ENCODE measurements around the gene TOM1. TPM values are rescaled to one million over a fixed set of nuclear protein-coding genes. Genes with fewer than 3 reads are reported as not detected.
A peak's percentile ranks its signal among the peaks of the same experiment; 100 is the strongest.
"Not testable (repeated sequence)": the region's sequence is repeated elsewhere in the genome, so short reads cannot be mapped to it uniquely, and the experiment has no call there.

Gene TOM1
- polyA plus RNA-seq, 12 donors = 23.7 to 43.3 (median 28.9) TPM; not detected in 1

DNA sequence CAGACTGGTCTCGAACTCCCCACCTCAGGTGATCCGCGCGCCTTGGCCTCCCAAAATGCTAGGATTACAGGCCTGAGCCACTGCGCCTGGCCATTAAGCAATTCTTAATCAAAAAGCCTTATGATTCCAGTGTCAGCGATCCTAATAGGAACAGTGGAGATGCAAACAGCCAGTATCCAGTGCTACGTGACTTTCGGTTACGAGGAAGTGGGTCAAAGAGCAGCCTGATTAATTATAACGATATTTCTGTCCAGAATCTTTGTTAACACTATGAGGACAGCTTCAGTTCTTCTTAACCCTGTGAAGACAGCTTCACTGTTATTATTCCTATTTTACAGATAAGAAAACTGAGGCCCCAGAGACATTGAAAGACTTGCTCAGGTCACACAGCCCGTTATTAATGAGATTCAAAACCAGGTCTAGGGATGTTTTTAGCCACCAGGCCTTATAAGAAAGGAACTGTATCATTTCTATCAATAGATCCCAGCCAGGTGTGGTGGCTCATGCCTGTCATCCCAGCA, 63.9 kb downstream of the TOM1 start:
- no peak for DNase-seq

DNA sequence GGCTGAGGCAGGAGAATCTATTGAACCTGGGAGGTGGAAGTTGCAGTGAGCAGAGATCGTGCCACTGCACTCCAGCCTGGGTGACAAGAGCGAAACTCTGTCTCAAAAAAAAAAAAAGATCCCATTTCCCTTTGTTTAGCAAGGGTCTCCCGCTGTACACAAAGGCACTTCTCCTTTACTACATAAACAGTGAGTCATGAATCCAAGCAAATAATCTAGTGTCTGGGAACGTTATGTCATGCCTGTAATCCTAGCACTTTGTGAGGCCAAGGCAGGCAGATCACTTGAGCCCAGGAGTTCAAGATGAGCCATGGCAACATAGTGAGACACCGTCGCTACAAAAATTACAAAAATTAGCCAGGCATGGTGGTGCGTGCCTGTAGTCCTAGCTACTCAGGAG, 64.5 kb downstream of the TOM1 start:
- not testable (repeated sequence) for DNase-seq

DNA sequence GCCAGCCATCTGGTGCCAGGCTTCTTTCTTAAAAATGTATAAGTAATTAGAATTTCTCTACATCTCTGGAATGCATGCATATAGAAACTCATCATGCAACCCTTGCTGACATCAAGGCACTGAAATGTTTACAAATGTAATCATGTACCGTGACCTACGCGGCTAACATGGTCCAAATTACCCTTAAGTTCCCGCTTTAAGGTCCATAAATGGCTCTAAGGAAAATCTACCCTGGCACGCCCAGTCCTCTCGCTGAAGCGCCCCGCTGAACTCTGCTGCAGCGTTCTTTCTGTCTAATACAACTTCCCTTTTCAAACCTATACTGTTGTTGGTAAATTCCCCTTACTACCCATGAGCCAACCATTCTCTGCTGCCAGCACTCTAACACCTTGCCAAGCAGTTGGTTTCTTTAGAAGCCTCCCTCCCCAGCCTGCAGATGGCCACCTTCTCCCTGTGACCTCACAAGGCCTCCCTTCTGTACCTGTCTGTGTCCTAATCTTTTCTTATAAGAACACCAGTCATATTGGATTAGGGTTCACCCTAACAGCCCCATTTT, 67.7 kb downstream of the TOM1 start:
- DNase-seq = no peak

DNA sequence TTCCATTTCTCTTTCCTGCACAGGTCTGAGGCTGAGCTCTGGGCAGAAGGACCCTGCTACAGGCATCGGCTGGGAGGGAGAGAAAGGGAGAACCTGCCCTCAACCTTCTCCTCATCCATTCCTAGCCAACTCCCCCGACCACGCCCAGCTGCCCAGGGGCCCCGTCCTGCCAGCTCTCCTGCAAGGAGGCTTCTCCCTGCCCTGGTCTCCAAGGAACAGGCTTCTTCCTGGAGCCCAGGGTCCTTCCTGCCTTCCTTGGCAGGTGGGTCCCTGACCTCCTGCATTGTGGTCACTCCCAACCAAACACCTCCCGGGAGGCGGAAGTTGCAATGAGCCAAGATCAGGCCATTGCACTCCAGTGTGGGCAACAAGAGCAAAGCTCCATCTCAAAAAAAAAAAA, 68.7 kb downstream of the TOM1 start:
- no peak for DNase-seq

DNA sequence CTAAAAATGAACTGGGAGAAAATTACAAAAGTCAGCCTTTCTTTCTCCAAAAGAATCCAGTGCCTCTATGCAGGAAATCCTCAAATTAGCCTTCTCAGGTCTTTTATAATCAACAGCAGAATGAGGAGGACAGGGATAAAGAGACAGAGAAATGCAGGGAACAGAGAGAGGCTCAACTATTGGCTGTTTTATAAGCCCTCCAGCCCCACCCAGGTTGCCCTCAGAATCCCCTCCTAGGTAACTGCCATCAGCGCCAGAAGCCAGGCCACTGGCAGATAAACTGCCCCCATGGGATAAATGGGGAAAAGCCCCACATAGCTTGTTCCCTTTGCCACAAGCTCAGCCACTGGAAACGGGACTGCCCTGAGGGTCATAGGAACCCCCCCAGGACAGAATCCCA, 70.3 kb downstream of the TOM1 start:
- no peak for DNase-seq

DNA sequence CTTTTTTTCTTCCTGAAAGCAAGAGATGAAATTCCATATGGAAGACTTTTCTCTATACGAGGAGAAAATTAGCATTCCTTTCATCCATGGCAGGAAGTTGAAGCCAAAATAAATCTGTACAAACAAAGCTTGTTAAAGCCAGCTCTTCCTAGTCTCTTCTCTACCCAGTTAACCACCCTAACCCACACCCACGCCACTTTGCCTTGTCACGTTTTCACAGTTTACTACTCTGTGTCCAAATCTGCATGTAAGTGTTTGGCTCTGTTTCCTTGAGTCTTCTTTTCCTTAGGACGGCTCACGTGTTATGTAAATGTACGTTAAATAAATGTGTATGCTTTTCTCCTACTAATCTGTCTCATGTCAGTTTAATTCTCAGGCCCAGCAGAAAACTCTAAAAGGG, 74.1 kb downstream of the TOM1 start:
- DNase-seq = no peak

DNA sequence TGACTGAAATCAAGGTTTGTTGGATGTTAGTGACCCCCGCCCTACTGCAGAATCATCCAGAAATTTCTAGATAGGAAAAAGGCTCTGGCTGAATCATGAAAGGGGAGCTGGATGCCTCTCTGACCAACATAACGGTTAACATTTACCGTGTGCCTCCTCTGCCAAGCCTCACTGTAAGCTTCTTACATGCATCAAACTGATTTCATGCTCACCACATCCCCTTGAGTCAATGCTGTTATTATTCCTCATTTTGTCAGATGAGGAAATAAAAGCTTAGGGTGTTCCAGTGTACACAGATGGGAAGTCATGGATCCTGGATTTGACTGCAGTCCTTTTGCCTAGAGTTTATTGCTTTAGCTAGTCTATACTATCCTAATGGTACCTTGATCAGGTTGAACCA, 75.3 kb downstream of the TOM1 start:
- no peak for DNase-seq

DNA sequence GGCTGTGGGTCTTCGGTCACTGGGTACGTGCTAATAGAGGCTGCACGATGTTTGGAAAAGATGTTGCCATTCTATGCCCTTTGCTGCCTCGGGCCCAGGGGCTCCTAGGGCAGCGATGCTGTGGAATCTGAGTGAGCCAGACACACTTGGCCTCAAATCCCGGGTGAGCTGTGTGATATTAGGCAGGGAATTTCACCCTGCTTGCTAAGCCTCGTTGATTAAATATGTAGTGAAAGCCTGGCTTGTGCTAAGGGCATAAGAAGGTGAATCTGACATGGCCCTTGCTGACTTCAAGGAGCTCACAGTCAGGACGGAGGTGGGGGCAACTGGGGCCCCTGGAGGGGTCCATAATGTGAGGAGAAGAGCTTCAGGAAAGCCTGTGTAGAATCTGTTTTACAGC, 75.8 kb downstream of the TOM1 start:
- no peak for DNase-seq

DNA sequence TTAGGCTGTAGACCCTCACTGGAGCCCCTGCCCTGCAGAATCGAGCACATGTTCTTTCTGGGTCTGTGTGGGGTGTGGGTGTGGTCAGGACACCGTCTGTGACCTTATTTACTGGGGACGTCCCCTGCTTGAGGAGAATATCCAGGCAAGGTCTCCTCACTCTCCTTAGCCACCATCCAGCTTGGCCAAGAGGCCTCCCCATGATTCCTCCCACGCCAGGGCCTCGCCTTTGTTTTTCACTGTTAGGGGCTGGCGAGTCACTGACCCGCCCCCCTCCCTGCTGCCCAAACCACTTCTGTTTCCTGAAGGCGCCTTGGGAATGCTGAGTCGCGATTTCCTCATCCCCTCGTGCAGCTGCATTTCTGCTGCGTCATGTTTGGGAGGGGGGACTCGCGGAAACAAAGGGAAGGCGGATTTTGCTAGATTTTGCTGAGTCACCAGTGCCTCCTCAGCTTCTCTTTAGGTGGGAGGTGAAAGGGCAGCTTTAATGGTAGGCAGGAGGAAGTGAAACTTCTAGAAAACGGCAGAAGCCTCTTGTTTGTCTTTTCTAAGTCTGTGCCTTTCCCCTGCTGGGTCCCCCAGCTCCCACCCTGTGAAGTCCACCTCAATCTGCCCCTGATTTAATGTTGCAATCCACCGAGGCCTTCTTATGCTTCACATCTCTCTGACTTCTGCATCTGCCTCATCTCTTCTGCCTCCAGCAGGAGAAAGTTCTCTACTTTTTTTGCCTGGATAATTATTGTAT, 77.2 kb downstream of the TOM1 start:
- peak; percentile 95 for DNase-seq

DNA sequence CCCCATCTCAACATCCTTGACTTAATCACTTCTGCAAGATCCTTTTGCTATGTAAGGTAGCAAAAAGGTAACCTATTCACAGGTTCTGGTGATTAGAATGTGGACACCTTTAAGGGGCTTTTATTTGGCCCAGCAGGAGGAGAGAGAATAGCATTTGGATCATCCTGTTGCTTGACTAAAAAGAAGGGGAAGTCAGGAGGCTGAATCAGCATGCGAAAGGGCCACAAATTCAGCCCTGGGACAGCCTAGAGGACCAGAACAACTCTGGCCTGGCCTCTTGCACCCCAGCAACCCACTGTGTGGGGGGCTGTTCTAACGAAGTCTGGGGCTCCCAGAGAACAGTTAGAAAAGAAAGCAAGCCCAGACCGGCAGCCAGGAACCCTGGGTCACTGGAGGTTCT, 78.0 kb downstream of the TOM1 start:
- DNase-seq = no peak

DNA sequence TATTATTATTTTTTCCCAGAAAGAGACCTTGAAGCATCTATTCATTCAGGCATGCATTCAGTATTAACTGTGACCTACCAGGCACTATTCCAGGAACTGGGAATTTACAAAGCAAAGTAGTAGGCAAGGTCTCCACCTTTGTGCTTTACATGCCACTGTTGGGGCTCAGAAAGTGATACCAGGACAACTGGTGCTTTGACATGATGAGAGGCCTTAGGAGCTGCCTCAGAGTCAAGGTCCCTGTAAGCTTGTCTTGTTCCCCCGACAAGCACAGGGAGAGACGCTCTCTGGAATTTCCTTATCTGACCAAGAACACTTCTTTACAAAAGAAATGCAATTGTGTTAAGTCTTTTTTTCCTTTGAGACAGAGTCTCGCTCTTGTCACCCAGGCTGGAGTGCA, 78.9 kb downstream of the TOM1 start:
- DNase-seq = no peak

DNA sequence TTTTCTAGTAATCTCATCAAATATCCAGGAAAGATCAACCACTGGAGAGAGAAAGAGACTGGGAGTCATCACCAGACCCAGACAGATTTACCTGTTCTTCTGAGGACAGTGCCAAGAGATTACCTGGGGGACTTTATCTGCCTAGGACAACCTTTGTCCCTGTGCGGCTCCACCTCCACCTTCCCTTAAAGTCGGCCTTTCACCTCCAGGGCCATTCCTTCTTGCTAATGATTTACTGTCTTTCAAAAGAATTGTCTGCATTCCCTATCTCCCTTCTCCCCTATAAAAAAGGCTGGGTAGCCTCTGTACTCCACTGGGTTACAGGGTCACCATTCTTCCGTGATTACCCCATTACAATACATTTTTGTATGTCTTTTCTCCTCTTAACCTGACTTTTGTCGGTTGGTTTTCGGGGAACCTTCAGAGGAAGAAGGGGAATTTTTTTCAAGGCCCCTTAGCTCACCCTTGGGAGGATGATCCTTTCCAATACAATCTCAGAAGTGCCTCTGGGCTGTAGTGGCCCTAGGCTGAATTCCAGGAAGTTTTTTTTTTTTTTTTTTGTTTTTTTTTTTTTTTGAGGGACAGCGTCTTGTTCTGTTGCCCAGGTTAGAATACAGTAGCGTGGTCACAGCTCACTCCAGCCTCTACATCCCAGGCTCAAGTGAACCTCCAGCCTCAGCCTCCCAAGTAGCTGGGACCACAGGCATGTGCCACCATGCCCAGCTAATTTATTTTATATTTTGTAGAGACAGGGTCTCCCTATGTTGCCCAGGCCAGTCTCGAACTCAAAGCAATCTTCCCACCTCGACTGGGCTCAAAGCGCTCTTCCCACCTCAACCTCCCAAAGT, 79.7 kb downstream of the TOM1 start:
- DNase-seq = no peak

DNA sequence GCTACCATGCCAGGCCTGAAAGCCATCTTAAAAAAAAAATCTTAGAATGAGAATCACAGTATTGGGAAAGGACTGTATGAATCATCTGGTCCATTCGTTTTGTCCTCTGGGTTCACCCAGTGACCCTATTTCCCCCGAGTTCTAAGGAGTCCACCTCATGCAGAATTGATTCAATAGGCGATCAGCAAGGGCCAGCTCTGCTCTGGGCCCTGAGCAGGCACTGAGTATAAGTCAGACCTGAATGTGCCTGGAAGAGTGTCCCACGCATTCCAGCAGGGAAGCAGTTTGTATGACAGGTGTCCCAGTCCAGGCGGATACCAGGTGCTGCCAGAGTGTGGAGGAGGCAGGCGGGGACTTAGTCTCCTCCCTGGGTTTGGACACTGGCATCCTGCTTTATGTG, 80.3 kb downstream of the TOM1 start:
- DNase-seq = no peak

DNA sequence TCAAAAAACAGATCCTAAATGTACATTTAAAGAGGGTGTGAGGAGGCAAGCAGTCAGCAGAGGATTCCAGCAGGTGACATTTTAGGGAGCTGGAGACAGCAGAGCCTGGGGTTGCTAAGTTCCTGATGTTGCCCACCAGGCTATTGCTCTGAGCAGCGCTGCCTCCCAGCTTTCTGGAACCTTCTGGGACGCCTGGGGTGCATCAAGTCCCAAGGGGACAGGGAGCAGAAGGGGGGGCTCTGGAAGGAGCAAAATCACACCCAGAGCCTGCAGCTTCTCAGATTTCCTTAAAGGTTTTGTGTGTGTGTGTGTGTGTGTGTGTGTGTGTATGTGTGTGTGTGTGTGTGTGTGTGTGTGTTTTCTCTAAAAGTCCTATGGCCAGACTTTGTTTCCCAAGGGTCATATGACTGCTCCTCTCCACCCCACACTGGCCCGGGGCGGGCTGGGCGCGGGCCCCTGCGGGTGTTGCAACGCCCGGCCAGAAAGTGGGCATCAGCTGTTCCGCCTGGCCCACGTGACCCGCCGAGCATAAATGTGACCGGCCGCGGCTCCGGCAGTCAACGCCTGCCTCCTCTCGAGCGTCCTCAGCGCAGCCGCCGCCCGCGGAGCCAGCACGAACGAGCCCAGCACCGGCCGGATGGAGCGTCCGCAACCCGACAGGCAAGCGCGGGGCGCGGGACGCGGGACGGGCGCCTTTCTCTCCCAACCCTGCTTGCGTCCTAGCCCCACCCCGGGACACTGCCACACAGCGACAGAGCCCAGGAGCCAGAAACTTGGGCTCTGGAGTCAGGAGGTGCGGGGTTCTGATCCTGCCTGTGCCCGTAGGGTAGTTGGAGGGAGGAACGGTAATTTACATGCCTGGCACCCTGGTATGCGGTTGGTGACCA, 81.1 kb downstream of the TOM1 start, which contains the start of gene HMOX1:
Gene HMOX1 (plus strand): TSS at position 560 of the 887 bp plus-strand sequence. CDS start 78 bp downstream, at position 638.
- DNase-seq = peak; percentile 79

DNA sequence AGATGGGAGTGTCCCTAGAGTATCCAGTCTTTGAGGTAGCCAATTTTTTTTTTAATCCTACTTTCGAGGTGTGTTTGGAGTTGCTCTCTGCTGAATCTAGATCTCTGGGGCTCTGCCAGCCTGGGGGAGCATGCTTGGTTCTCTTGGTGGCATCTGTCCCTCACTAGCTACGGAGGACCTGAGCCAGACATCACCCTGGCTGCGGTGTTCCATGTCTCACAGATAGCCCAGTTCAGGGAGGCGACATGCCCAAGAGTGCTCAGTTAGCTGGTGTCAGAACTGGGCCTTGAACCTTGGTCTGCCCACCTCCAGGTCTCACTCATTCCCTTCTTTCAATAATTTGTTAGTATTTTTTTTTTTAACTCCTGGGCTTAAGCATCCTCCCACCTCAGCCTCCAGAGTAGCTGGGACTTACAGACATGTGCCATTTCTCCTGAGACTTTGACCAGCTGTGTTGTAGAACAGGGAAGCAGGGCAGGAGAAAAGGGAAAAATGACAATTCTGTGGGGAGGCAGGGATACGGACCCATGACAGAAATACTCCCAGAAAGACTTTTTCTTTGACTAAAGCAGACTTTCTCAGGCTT, 81.8 kb downstream of the TOM1 start:
- DNase-seq = no peak

DNA sequence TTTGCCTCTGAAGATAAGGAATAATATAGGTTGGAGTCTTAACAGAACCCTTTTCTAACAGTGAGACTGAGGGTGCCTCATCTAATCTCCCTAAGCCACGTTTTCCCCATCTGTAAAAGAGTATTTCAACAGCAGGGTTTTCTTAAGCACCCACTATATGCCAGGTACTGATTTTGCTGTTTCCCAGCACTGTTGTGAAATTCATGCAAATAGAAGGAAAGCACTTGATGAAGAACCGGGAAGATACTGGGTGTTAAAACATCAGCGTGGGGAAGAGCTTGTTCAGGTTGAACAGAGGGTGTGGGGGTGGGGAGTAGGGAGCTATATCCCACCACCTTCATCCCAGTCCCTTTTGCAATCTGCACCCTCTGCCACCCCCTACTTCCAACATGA, 84.0 kb downstream of the TOM1 start:
- no peak for DNase-seq

DNA sequence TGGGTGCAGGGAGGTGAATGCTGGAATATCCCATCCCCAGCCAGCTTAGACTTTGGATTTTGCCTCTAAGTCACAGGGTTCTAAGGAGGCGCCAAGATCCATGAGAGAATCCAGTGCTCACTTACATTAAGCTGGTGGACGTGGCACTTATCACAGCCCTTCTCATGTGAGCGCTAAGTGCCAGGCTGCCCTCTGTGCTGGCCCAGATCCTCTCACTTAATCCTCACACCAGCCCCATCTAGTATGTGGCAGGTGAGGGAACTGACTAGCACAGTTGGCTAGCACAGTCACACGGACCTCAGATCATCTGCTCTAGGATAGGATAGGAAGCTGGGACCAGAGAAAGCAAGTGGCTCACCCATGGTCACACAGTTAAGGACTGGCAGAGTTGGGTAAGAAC, 84.8 kb downstream of the TOM1 start:
- no peak for DNase-seq

DNA sequence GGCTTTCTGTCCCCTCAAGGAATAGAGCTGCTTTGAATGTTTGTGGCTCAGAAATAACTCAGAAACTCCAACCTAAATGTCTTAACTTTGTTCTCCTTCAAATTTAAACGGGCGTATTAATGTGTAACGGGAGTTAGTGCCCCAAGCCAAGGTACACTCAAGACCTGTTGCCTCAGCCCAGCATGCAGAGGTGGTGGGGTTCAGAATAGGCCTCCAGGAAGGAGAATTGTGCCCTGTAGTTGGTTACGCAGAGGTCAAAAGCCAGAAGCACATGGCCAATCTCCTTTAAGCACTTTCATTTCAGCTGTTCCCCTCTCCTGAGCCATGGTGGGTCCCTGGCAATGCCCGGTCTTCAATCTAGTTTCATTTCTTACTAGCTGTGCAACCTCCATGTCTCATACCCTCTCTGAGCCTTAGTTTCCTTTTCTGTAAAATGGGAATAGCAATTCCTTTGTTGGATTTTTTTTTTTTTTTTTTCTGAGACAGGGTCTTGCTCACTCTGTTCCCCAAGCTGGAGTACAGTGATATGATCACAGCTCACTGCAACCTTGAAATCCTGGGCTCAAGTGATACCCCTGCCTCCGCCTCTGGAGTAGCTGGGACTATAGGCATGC, 85.4 kb downstream of the TOM1 start:
- DNase-seq = no peak

DNA sequence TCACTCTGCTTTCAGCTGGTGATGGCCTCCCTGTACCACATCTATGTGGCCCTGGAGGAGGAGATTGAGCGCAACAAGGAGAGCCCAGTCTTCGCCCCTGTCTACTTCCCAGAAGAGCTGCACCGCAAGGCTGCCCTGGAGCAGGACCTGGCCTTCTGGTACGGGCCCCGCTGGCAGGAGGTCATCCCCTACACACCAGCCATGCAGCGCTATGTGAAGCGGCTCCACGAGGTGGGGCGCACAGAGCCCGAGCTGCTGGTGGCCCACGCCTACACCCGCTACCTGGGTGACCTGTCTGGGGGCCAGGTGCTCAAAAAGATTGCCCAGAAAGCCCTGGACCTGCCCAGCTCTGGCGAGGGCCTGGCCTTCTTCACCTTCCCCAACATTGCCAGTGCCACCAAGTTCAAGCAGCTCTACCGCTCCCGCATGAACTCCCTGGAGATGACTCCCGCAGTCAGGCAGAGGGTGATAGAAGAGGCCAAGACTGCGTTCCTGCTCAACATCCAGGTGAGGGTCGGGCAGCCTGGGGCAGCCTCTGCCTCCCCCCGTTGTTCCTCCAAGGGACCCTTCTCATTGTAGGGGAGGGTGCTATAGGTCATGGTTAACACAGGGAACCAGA, 87.1 kb downstream of the TOM1 start:
- DNase-seq = no peak

DNA sequence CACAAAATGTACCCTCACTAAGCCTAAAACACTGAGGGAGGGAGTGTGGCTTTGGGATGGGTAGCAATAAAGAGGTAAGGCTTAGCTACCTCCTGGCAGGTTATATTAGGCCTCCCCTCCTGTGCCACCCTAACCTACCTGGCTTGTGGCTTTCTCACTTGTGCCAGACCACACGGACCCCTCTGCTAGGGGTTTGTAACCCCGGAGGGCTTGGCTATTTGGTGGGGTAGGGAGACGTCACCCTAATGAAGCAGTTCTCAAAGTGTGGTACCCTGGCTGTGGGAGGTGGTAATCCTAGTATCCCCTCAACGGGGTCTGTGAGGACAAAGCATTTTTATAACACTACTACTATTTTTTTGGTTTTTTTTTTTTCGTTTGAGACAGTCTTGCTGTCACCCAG, 91.2 kb downstream of the TOM1 start:
- DNase-seq = no peak
